Measurements from ENCODE around the gene CHST2.

The CHST2 gene

GRCh38 chr3:143098032-143098764, 21.4 kb upstream of the CHST2 start:
- DNase-seq (ENCODE audit: low spot score) = no peak

- no peak for DNase-seq (ENCODE audit: low spot score)
These were observed 20.4 kb upstream of the CHST2 start for GRCh38 chr3:143099210-143099609.

- no peak for DNase-seq (ENCODE audit: low spot score)
These were observed 19.9 kb upstream of the CHST2 start for GRCh38 chr3:143099690-143100089.

GRCh38 chr3:143100451-143100850, 19.1 kb upstream of the CHST2 start:
- no peak for DNase-seq (ENCODE audit: low spot score)

- no peak for DNase-seq (ENCODE audit: low spot score)
These were observed 17.7 kb upstream of the CHST2 start for GRCh38 chr3:143101792-143102381.

GRCh38 chr3:143103652-143104051, 15.9 kb upstream of the CHST2 start:
- DNase-seq (ENCODE audit: low spot score) = no peak

GRCh38 chr3:143105170-143105569, 14.4 kb upstream of the CHST2 start:
- no peak for DNase-seq (ENCODE audit: low spot score)

- DNase-seq (ENCODE audit: low spot score) = no peak
These were observed 9.7 kb upstream of the CHST2 start for GRCh38 chr3:143109861-143110260.

GRCh38 chr3:143110371-143110770, 9.2 kb upstream of the CHST2 start:
- no peak for DNase-seq (ENCODE audit: low spot score)

GRCh38 chr3:143118630-143119008, 952 bp upstream of the CHST2 start:
- no peak for DNase-seq (ENCODE audit: low spot score)

- no peak for DNase-seq (ENCODE audit: low spot score)
These were observed 574 bp downstream of the CHST2 start for GRCh38 chr3:143119974-143120715.

- DNase-seq (ENCODE audit: low spot score) = no peak
These were observed 1.2 kb downstream of the CHST2 start for GRCh38 chr3:143120716-143121240.

GRCh38 chr3:143121241-143122088, 1.9 kb downstream of the CHST2 start:
- DNase-seq (ENCODE audit: low spot score) = no peak

GRCh38 chr3:143122089-143122430, 2.5 kb downstream of the CHST2 start:
- DNase-seq (ENCODE audit: low spot score) = no peak

- DNase-seq (ENCODE audit: low spot score) = no peak
These were observed 3.2 kb downstream of the CHST2 start for GRCh38 chr3:143122608-143123352.

- DNase-seq (ENCODE audit: low spot score) = no peak
These were observed 3.9 kb downstream of the CHST2 start for GRCh38 chr3:143123353-143123984.

GRCh38 chr3:143124601-143125520, 5.3 kb downstream of the CHST2 start:
- no peak for DNase-seq (ENCODE audit: low spot score)

GRCh38 chr3:143127801-143128200, 8.2 kb downstream of the CHST2 start:
- DNase-seq (ENCODE audit: low spot score) = no peak

GRCh38 chr3:143128227-143128955, 8.8 kb downstream of the CHST2 start:
- no peak for DNase-seq (ENCODE audit: low spot score)
